Esophagus squamous epithelium (tissue), 4 donors: ENCODE results near the gene THAP4.
A peak's percentile ranks its signal among the peaks of the same experiment; 100 is the strongest.

Source experiments
- CTCF ChIP-seq, 6 experiments: fragments of 450-650 bp in 4 of 6; fragments of 200-600 bp in 2 of 6; sonication (generic) in 2 of 6; IDR thresholded peaks; one replicate each; pipeline ENCODE4 v1.5.1; 2016 to 2019; ENCODE audit warnings: antibody characterized with exemption in 6 of 6, mild to moderate bottlenecking in 4 of 6, moderate library complexity in 4 of 6
- POLR2A ChIP-seq, 4 donors: fragments of 450-650 bp; IDR thresholded peaks; one replicate each; pipeline ENCODE4 v1.6.1; 2017; ENCODE audit warnings: antibody characterized with exemption in 4 of 4, mild to moderate bottlenecking in 4 of 4, moderate library complexity in 3 of 4

- no peak for TF ChIP-seq CTCF (IDR thresholded peaks at IDR 0.05)
- peak in 2 of 4 donors; percentile 57 to 64 for TF ChIP-seq POLR2A (IDR thresholded peaks at IDR 0.05)
Measured at GRCh38 chr2:241558532-241559322, 78.2 kb downstream of the THAP4 start, which contains the start of gene BOK.
